ENCODE measurements around the gene TUBB3. TPM values are rescaled to one million over a fixed set of nuclear protein-coding genes. Genes with fewer than 3 reads are reported as not detected.
A peak's percentile ranks its signal among the peaks of the same experiment; 100 is the strongest.

TUBB3 gene
- total RNA-seq, 1 experiment from 2014 or later = 164 TPM

GRCh38 chr16:89925596-89926079, 2.5 kb downstream of the TUBB3 start:
- Mint-ChIP-seq H3K27ac (no peak overlapping the region), H3K27me3 (ENCODE audit: low read depth) (peaks cover 5% of the 10 kb centered on the region; the same call in 1 of the 2 replicates), H3K36me3 (ENCODE audit: insufficient read depth in 1 of 3, low read depth in 3 of 3) (peaks cover 3 to 15% (median 14%) of the 10 kb centered on the region in 3 experiments; a peak in 5 of 7 replicates), H3K4me3 (peak overlapping the region; percentile 67 to 80), H3K4me1 (peaks cover 17 to 28% of the 10 kb centered on the region in 2 experiments), H3K9me3 (no peaks in the 10 kb centered on the region; a peak in 1 of 5 replicates)
- Histone ChIP-seq H3K4ac (ENCODE audit: low read depth, low read length) (no peak overlapping the region), H3K27me3 (ENCODE audit: insufficient read depth, low read length) (no peaks in the 10 kb centered on the region), H3T11ph (ENCODE audit: low read length) (no peak overlapping the region), H4K8ac (replicated peaks; ENCODE audit: insufficient read length, low read depth, low read length) (no peak overlapping the region), H3K79me2 (ENCODE audit: insufficient read depth, low read length) (0 out of 2 replicates have a peak, but pooled peaks cover 2% of the 10 kb centered on the region), H2BK12ac (ENCODE audit: insufficient read length, low read depth, low read length) (no peak overlapping the region), H3K23ac (ENCODE audit: insufficient read length, low read depth, low read length) (no peak overlapping the region), H3K18ac (ENCODE audit: insufficient read length, low read depth, low read length) (no peak overlapping the region), H4K20me1 (ENCODE audit: control insufficient read depth, insufficient read depth, insufficient read length) (no peaks in the 10 kb centered on the region), H2BK15ac (ENCODE audit: low read depth, low read length) (no peak overlapping the region), H3K56ac (ENCODE audit: insufficient read length, low read depth, low read length) (no peak overlapping the region), H4K91ac (ENCODE audit: insufficient read length, low read depth, low read length) (no peak overlapping the region), H2BK120ac (ENCODE audit: low read depth, low read length, poor library complexity, severe bottlenecking) (no peak overlapping the region), H3K9ac (ENCODE audit: extremely low read depth, insufficient read length, low read length) (no peak overlapping the region), H2BK20ac (ENCODE audit: low read depth, low read length, poor library complexity, severe bottlenecking) (no peak overlapping the region), H3K9me3 (ENCODE audit: control insufficient read depth, low read depth, low read length) (no peaks in the 10 kb centered on the region), H2AFZ (ENCODE audit: low read length) (no peak overlapping the region), H4K5ac (ENCODE audit: insufficient read length, low read depth, low read length) (no peak overlapping the region), H3K4me1 (ENCODE audit: insufficient read depth, low read length) (no peaks in the 10 kb centered on the region; the same call in 1 of the 2 replicates), H2AK5ac (ENCODE audit: insufficient read length, low read length) (no peak overlapping the region), H3K23me2 (ENCODE audit: insufficient read length, low read depth, low read length, poor library complexity, severe bottlenecking) (peaks cover 18% of the 10 kb centered on the region), H2BK5ac (ENCODE audit: insufficient read length, low read length) (no peak overlapping the region), H3K79me1 (ENCODE audit: insufficient read depth, low read depth, low read length, poor library complexity, severe bottlenecking) (peaks cover 3% of the 10 kb centered on the region), H3K14ac (ENCODE audit: insufficient read depth, low read length) (no peak overlapping the region), H3K4me2 (ENCODE audit: insufficient read depth, insufficient read length, low read length) (peak overlapping the region; percentile 62), H3K27ac (ENCODE audit: insufficient read length, low read depth, low read length) (no peak overlapping the region)
- no peak for DNase-seq
- no peak; the same call in 2 of the 3 replicates for TF ChIP-seq CTCF (conservative IDR thresholded peaks at IDR 0.05)
- no CpG with 5 or more reads among the region's 42 CpGs for WGBS (ENCODE audit: extremely low coverage, insufficient read length, low lambda C conversion rate)
